A673 (cell line): ENCODE measurements around the gene FHIT. TPM values are rescaled to one million over a fixed set of nuclear protein-coding genes. Genes with fewer than 3 reads are reported as not detected.

ENCODE experiments used
- BruUV-seq: library from RNA; stranded (reverse); fragments of 400-500 nt; replicated peaks from 2 replicates; lab custom pipeline; 2021; lab: Mats Ljungman, UMichigan
- CTCF ChIA-PET: fragments of 300-600 bp; sonication (Branson Sonifier 250); formaldehyde crosslinking; loops from one replicate; lab custom pipeline; 2022; ENCODE audit warnings: antibody characterized with exemption; lab: Charles Lee
- POLR2A ChIA-PET: fragments of 300-600 bp; sonication (Branson Sonifier 250); formaldehyde crosslinking; loops from one replicate; lab custom pipeline; 2022; ENCODE audit warnings: antibody characterized with exemption; ENCODE audit not compliant: low non-redundant PET; lab: Charles Lee
- DNase-seq: peaks from one replicate; pipeline ENCODE4 v3.0.0-alpha.2; 2015; ENCODE audit warnings: low spot score
- H3K27ac ChIP-seq: fragments of 200-600 bp; sonication (generic); 2 replicates; pipeline ENCODE4 v1.5.1; 2016; ENCODE audit warnings: mixed run types, low read depth, mild to moderate bottlenecking, mixed read lengths, antibody characterized with exemption, low read length; ENCODE audit not compliant: poor library complexity, severe bottlenecking
- H3K27me3 ChIP-seq: fragments of 200-600 bp; sonication (generic); replicated peaks from 2 replicates; pipeline ENCODE4 v1.6.1; 2017; ENCODE audit warnings: mixed run types, low read depth, mild to moderate bottlenecking, mixed read lengths, antibody characterized with exemption, low read length; ENCODE audit not compliant: insufficient read depth, poor library complexity
- H3K36me3 ChIP-seq: fragments of 200-600 bp; sonication (generic); 2 replicates; pipeline ENCODE4 v1.6.1; 2016; ENCODE audit warnings: mixed run types, mild to moderate bottlenecking, mixed read lengths, antibody characterized with exemption, low read length; ENCODE audit not compliant: insufficient read depth, poor library complexity, severe bottlenecking
- H3K4me1 ChIP-seq: fragments of 200-600 bp; sonication (generic); 2 replicates; pipeline ENCODE4 v1.6.1; 2017; ENCODE audit warnings: mixed run types, mild to moderate bottlenecking, mixed read lengths, antibody characterized with exemption, low read length; ENCODE audit not compliant: insufficient read depth, poor library complexity, severe bottlenecking
- H3K4me3 ChIP-seq: fragments of 200-600 bp; sonication (generic); 2 replicates; pipeline ENCODE4 v1.5.1; 2016; ENCODE audit warnings: low read depth, mixed run types, mild to moderate bottlenecking, mixed read lengths, low read length; ENCODE audit not compliant: poor library complexity, severe bottlenecking
- H3K9me3 ChIP-seq: fragments of 200-600 bp; sonication (generic); 2 replicates; pipeline ENCODE4 v1.6.1; 2016; ENCODE audit warnings: mixed run types, low read depth, mild to moderate bottlenecking, mixed read lengths, antibody characterized with exemption, low read length; ENCODE audit not compliant: poor library complexity, severe bottlenecking
- EZH2 ChIP-seq: fragments of 200-600 bp; sonication (generic); IDR thresholded peaks from 2 replicates; pipeline ENCODE4 v1.6.1; 2017; ENCODE audit warnings: borderline replicate concordance, low read depth, mild to moderate bottlenecking, mixed read lengths, antibody characterized with exemption, low read length; ENCODE audit not compliant: poor library complexity, severe bottlenecking
- intact Hi-C: fragments of 100-400 bp; cut with micrococcal nuclease; formaldehyde crosslinking; loops from one replicate; pipeline ENCODE4 v1.10.0; 2022; ENCODE audit not compliant: unreplicated experiment
- total RNA-seq: library from RNA; stranded (reverse); gene quantifications from 2 replicates; pipeline ENCODE4 v1.2.3, GENCODE V29; 2021
- TF ChIP-seq, protein P1 (sequence below): fragments of 300-800, 200-600 bp; sonication (generic); conservative IDR thresholded peaks from 2 replicates; pipeline ENCODE4 v1.5.1; 2017; ENCODE audit warnings: low read depth, mild to moderate bottlenecking, antibody characterized with exemption, low read length, moderate library complexity, mixed read lengths

Gene FHIT
- total RNA-seq, 1 experiment from 2014 or later: not detected

DNA sequence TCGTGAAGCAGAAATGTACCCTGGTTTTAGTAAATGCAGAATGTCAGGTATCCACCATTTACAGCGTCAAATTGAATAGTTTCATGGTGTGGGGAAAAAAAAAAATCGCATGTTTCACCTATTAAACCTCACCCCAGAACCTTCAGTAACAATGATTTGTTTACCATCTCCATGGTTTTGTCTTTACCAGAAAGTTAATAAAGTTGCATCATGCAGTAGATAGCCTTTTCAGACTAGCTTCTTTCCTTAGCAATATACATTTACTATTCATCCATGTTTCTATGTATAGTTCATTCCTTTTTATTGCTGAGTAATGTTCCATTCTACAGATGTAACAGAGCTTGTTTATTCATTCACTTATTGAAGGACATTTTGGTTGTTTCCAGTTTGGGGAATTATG is 1066.1 kb downstream of the FHIT start:
- Histone ChIP-seq H3K27ac (no peak overlapping the region), H3K9me3 (no peaks in the 10 kb centered on the region), H3K27me3 (no peaks in the 10 kb centered on the region), H3K4me1 (no peaks in the 10 kb centered on the region), H3K4me3 (no peak overlapping the region), H3K36me3 (no peaks in the 10 kb centered on the region)
- no TSS peak for BruUV-seq
- POLR2A ChIA-PET: no interaction called here
- TF ChIP-seq EZH2: no peak
- TF ChIP-seq, protein P1, sequence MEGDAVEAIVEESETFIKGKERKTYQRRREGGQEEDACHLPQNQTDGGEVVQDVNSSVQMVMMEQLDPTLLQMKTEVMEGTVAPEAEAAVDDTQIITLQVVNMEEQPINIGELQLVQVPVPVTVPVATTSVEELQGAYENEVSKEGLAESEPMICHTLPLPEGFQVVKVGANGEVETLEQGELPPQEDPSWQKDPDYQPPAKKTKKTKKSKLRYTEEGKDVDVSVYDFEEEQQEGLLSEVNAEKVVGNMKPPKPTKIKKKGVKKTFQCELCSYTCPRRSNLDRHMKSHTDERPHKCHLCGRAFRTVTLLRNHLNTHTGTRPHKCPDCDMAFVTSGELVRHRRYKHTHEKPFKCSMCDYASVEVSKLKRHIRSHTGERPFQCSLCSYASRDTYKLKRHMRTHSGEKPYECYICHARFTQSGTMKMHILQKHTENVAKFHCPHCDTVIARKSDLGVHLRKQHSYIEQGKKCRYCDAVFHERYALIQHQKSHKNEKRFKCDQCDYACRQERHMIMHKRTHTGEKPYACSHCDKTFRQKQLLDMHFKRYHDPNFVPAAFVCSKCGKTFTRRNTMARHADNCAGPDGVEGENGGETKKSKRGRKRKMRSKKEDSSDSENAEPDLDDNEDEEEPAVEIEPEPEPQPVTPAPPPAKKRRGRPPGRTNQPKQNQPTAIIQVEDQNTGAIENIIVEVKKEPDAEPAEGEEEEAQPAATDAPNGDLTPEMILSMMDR: no peak
- DNase-seq: no peak
- CTCF ChIA-PET: no interaction called here
- intact Hi-C loops: no loop called here

DNA sequence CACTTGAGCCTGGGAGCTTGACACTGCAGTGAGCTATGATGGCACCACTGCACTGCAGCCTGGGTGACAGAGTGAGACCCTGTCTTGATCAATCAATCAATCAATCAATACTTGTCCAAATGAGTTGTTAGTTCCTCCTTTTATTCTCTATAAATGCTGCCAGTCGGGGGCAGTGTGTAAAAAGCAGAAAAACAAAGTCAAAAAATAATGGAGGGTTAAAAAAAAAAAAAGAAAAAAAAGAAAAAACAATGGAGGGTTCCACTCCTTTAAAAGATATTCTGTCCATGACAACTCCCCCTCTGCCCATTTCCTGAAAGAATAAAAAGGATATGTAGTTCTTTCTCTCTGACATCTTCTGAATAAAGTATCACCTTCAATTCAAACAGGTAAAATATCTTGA is 1068.6 kb downstream of the FHIT start:
- Histone ChIP-seq H3K27me3 (no peaks in the 10 kb centered on the region), H3K36me3 (no peaks in the 10 kb centered on the region), H3K4me1 (no peaks in the 10 kb centered on the region), H3K27ac (no peak overlapping the region), H3K4me3 (no peak overlapping the region), H3K9me3 (no peaks in the 10 kb centered on the region)
- DNase-seq: no peak
- intact Hi-C loops: no loop called here
- TF ChIP-seq, protein P1: no peak
- TF ChIP-seq EZH2: no peak
- BruUV-seq: no TSS peak
- CTCF ChIA-PET: no interaction called here
- POLR2A ChIA-PET: no interaction called here

DNA sequence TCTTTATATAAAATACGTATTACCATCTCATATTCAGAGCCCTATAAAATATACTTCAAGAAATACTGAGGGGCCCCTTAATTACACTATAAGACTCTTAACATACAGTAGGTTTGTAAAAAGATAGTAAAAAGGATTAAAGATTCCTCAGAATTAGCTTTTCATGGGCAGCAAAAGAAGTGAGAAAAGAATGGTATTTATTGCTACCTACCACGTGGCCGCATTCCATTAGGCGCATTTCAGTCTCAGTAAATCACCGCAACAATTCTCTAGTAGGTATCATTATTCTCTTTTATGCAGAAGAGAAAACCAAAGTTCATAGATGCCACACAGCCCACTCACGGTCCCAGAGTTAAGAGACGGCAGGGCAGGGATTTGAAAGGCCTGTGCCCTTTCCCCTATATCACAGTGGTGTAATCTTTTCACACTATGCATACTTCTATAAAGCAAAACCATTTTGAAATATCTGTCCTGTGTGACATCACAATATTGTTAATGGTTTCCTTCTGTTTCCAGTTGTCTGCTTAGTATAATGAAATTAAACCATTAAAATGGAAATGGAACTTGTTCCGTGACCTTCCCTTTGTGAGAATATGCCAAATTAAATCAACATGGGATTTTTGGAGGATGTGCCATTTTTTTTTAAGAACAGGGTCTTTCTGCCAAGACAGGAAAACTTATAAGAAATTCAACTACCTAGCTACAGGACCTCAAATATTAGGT is 1072.2 kb downstream of the FHIT start:
- CTCF ChIA-PET: no interaction called here
- BruUV-seq: no TSS peak

More for the DNA sequence above, 1072.2 kb downstream of the FHIT start:
- intact Hi-C loops: no loop called here
- H3K4me3 ChIP-seq: no peak overlapping the region
- POLR2A ChIA-PET: no interaction called here
- H3K27ac ChIP-seq: no peak overlapping the region
- H3K36me3 ChIP-seq: no peaks in the 10 kb centered on the region
- H3K27me3 ChIP-seq: no peaks in the 10 kb centered on the region
- no peaks in the 10 kb centered on the region for H3K9me3 ChIP-seq
- TF ChIP-seq EZH2: no peak
- TF ChIP-seq, protein P1: no peak
- no peaks in the 10 kb centered on the region for H3K4me1 ChIP-seq
- no peak for DNase-seq
